ENCODE measurements around the gene UBE2I.

- TF ChIP-seq GATA2 (IDR thresholded peaks at IDR 0.05; ENCODE audit: low read depth, low read length): no peak
- no peak for TF ChIP-seq GATA3 (IDR thresholded peaks at IDR 0.05; ENCODE audit: low read depth, low read length)
Measured at GRCh38 chr16:1312903-1313302, 3.5 kb downstream of the UBE2I start.

Data from SH-SY5Y (cell line).